Nasal cavity respiratory epithelium epithelial cell of viscerocranial mucosa (primary cell): ENCODE measurements around the gene TMEM267. TPM values are rescaled to one million over a fixed set of nuclear protein-coding genes. Genes with fewer than 3 reads are reported as not detected.

Experiments used
- total RNA-seq: library from RNA; depleted of rRNA; stranded (reverse); fragments of >200 nt; gene quantifications from 2 replicates; pipeline ENCODE4 v1.2.3, GENCODE V29; 2014

Gene TMEM267
- 28.4 and 40.6 TPM in 2 replicates for total RNA-seq

GRCh38 chr5:43483298-43484105 is at the start of gene TMEM267:
Gene TMEM267, minus strand, starts transcription at chr5:43483865. Its CDS starts 29,896 bp downstream, at chr5:43453969.

GRCh38 chr5:43514816-43515677 is 31.4 kb upstream of the TMEM267 start, which contains the start of gene C5orf34:
Gene C5orf34, minus strand, starts transcription at chr5:43515148. Its CDS starts 5,809 bp downstream, at chr5:43509339.

GRCh38 chr5:43412156-43412555 is 71.5 kb downstream of the TMEM267 start, which contains the start of gene CCL28:
Gene CCL28, minus strand, starts transcription at chr5:43412391. Its CDS starts 75 bp downstream, at chr5:43412316.

Other genes starting within 250 kb of the TMEM267 start
- 95.6 and 96.7 TPM in 2 replicates for gene HMGCS1, start 170.5 kb downstream of the TMEM267 start, total RNA-seq
- 1.0 and 8.0 TPM in 2 replicates for gene CCL28, start 71.5 kb downstream of the TMEM267 start, total RNA-seq
- gene C5orf34, start 31.3 kb upstream of the TMEM267 start, total RNA-seq = 1.3 and 1.4 TPM in 2 replicates
- 144 and 152 TPM in 2 replicates for gene PAIP1, start 73.2 kb upstream of the TMEM267 start, total RNA-seq
- 35.5 and 61.6 TPM in 2 replicates for gene NNT, start 119.3 kb upstream of the TMEM267 start, total RNA-seq